SHP77 (cell line): Measurements from ENCODE around the gene BANP.
"Not testable (repeated sequence)": the region's sequence is repeated elsewhere in the genome, so short reads cannot be mapped to it uniquely, and the experiment has no call there.

Source experiments
- DNase-seq, 2 experiments: peaks; one replicate each; lab custom pipeline; 2025; lab: John Stamatoyannopoulos, UW

Gene BANP

DNA sequence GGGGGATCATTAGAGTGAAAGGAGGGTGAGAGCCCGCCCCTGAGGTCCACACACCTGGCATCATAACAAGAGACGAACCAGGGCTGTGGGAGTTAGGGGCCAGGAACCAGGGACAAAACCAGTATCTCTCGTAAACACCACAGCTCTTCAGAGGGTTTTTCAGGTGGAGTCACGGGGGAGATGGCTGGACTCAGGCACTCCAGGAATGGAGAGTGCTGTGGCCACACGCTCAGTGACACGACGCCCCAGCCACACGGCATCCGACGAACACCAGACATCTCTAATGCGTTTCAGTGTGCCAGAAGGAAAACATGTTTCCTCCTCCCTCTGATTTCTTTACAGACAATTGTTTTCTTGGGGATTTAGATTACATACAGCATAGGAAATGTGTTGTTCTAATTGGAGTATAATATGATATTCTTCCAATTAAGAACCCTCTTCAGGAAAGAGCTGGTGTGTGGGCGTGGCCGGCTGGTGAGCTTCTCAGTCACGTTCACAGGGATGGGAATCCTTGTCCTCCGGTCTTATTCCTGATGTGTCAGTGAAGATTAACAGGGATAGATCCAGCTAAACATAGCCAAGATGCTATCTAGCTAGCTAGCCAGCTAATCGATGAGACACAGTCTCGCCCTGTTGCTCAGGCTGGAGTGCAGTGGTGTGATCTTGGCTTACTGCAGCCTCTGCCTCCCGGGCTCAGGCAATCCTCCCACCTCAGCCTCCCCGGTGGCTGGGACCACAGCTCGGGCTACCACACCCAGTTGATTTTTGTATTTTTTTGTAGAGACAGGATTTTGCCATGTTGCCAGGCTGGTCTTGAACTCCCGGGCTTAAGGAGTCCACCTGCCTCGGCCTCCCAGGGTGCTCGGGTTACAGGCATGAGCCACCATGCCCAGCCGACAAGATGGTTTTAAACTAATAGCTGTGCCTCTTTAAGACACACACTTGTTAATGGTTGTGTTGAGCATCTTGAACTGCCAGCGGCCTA lies 98.6 kb downstream of the BANP start:
- DNase-seq = no peak

- DNase-seq = no peak
Observed at GRCh38 chr16:88050952-88051660, 99.9 kb downstream of the BANP start.

DNA sequence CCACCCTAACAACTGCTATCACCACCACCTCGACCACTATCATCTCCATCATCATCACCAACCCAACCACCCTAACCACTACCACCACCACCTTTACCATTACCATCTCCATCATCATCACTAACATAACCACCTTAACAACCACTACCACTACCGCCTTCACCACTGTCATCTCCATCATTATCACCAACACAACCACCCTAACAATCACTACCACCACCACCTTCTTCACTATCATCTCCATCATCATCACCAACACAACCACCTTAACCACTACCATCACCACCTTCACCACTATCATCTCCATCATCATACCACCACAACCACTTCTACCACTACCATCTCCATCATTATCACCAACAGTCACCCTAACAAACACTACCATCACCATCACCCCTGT lies 101.4 kb downstream of the BANP start:
- no peak for DNase-seq

- DNase-seq = not testable (repeated sequence)
Observed at GRCh38 chr16:88053479-88053878, 102.2 kb downstream of the BANP start.

DNA sequence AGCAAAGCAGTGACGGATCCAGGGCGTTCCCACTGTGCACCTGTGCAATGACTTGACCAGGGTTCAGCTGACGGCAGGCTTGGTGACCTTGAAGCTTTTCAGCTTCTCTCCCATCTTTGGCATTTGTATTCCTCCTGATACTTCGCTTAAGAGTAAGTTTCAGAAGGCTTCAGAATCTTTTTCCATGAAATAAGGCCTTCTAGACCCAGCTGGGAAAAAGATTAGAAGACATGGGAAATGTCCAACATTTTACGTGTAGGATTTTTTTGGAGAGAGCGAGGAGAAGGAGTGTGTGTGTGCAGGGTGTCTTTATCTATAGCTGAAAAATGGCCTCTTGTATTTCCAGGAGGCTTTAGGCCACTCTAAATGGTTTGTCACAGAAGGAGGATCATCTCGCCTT lies 104.1 kb downstream of the BANP start:
- no peak for DNase-seq

GRCh38 chr16:88056212-88056611 lies 105.0 kb downstream of the BANP start:
- DNase-seq = no peak

- no peak for DNase-seq
Observed at GRCh38 chr16:88057656-88058055, 106.4 kb downstream of the BANP start.

DNA sequence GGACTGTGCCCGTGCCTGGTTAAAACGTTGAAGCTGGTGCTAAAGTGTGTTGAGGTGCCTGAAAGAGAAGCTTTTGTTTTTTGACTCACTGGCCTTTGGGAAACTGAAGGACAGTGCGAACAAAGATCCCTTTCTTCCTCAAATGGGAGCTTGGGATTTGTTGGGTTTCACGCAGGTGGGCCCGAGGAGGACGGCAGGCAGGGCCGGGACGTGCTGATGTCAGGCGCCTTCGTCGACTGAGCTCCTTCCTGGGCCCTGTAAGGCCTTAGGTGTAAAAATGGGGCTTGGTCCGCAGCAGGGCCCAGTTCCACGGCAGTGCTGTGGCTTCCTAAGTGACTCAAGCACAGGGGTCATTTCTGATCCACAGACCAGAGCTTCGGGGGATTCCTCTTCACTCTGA lies 106.9 kb downstream of the BANP start:
- no peak for DNase-seq

DNA sequence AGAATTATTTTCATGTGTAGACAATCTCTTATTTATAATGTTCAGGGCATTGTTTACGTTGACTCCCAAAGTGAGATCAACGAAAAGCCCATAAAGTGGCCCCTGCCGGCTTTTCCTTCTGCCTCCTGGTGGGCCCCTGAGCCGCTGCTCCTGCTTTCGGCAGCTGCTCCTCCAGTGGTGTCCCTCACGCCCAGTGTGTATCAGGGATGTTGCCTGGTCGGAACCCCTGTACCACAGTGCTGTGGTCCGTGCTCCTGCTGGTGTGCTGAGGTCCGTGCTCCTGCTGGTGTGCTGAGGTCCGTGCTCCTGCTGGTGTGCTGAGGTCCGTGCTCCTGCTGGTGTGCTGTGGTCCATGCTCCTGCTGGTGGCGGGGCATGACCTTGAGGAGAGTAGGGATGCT lies 107.6 kb downstream of the BANP start:
- no peak for DNase-seq

- no peak for DNase-seq
Observed at GRCh38 chr16:88059701-88060386, 108.6 kb downstream of the BANP start.

DNA sequence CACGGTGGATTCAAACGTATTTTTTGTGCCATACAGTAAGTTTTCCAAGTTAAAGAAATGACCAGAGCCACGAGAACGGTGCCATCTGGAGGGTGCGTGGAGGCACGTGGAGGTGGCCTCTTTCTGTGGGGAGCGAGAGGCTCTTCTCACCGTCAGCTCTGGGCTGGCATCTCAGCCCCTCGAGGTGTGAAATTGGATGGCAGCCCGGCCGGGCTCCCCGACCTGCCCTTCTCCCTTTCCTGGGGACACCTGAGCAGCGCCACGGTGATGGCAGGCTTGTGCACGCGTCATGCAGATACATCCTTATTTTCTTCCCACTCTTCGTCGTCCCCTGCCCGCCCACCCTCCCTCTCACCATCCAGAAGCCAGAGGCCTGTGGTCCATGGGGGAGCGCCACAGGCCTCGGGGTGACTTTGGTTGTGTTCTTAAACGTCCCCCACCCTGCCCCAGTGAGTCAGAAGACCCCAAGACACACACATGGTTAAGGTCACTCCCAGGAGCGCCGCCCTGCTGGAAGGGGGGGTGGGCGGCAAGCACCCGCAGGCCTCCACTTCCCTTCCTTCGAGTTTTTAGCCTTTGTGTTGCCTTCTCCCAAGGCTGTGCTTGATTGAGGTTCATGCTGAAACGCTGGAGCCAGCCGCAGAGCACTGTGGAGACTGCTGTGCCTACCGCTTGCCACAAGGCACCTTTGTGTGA lies 109.4 kb downstream of the BANP start:
- DNase-seq = no peak

DNA sequence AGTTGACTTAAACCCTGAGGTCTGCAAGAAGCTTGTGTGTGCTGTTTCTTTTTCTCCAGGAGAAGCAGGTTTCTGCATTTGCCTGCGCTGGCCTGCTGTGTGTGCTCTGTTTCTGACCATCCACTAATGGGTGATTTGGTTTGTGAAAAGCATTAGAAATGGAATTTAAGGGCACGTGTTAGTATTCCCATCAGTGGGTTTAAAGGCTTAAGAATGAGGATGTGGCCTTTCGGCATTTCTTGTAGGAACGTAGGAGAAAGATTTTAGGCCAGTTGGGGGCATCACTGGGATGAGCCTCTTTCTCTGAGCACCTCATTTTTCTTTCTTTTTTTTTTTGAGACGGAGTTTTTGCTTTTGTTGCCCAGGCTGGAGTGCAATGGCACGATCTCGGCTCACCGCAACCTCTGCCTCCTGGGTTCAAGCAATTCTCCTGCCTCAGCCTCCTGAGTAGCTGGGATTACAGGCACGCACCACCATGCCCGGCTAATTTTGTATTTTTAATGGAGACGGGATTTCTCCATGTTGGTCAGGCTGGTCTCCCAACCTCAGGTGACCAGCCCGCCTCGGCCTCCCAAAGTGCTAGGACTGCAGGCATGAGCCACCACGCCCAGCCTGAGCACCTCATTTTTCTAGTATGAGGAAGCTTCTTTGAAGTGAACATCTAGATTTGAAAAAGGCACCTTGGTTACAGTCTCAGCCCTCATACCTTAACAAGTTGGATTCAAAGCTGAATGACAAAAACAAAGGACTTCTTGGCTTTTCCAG lies 110.3 kb downstream of the BANP start:
- no peak for DNase-seq

GRCh38 chr16:88062341-88063210 lies 111.3 kb downstream of the BANP start:
- no peak for DNase-seq

GRCh38 chr16:88063211-88063773 lies 112.1 kb downstream of the BANP start:
- no peak for DNase-seq

GRCh38 chr16:88064011-88064888 lies 113.0 kb downstream of the BANP start:
- no peak for DNase-seq

GRCh38 chr16:88064889-88065746 lies 113.9 kb downstream of the BANP start:
- no peak for DNase-seq

- no peak for DNase-seq
Observed at GRCh38 chr16:88065747-88066142, 114.5 kb downstream of the BANP start.

DNA sequence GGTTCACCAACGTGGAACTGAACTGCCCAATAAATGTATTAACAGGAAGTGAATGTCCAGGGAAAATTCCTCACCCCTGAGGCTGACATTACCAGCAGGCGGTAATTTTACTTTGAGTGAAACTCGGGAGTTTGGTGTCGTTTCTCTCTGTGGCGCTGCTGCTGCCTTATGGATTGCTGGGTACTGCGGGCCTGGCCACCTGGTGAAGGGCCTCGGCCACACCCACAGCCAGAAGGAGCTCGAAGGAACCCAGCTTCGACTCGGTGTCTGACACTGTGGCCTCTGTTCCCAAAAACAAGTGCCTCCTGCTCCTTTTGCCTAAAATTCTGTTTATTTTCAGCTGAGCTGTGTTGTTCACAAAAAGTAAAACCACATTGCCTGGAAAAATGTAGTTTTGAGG lies 115.0 kb downstream of the BANP start:
- no peak for DNase-seq
